A549 treated with RU486 at 1 μM for 4 hours (cell line): ENCODE measurements around the gene ADH1A. TPM values are rescaled to one million over a fixed set of nuclear protein-coding genes. Genes with fewer than 3 reads are reported as not detected.

Source experiments
- total RNA-seq: library from RNA; stranded (reverse); fragments of 200-300 nt; extraction: Qiagen RNA extraction; gene quantifications from 5 replicates; pipeline ENCODE4 v1.2.3, GENCODE V29; 2022; ENCODE audit warnings: low read depth

ADH1A gene
- not detected in 5 replicates for total RNA-seq

DNA sequence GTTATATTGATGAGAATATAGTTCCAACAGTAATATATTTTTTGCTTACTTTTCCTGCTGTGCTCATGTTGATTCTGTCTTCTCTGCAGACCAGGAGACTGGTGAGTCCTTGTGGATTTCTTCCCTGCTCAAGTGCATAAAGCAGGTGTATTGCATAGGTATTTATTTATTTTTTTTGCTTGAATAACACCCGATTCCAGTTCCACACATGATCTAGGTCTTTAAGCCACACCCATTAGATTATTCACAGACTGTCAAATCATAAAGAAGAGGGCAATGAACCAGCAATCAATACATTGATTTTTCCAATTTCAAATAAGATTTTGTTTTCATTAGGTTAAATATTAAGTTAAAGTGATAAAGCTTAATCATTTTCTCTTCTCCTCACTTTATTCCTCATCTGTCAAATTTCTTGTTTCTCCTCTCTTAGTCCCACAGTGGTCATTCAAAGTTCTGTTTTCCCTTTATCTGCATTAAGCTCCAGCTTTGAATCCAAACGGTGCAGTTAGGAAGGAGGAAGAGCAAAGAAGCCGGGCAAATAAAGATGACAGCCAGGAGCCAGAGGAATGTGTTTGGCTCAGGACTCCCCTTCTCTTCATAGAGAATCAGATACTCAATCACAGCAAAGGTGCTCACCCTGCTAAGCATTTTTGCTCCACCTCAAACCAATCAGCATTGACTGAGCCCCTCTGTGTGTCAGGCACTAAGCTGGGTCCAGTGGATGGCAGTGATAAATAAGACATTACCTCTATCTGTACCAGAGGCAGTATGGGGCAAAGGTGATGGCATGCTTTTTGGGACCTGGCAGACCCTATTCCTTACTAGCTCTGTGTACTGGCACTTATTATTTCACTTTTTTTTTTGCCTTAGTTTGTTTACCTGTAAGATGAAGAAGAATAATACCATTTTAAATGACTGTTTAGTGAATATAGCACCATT, at the start of gene ADH1A:
ADH1A (minus strand) TSS at position 138 of the 939 bp plus-strand sequence; CDS start at position 67, 71 bp downstream.

DNA sequence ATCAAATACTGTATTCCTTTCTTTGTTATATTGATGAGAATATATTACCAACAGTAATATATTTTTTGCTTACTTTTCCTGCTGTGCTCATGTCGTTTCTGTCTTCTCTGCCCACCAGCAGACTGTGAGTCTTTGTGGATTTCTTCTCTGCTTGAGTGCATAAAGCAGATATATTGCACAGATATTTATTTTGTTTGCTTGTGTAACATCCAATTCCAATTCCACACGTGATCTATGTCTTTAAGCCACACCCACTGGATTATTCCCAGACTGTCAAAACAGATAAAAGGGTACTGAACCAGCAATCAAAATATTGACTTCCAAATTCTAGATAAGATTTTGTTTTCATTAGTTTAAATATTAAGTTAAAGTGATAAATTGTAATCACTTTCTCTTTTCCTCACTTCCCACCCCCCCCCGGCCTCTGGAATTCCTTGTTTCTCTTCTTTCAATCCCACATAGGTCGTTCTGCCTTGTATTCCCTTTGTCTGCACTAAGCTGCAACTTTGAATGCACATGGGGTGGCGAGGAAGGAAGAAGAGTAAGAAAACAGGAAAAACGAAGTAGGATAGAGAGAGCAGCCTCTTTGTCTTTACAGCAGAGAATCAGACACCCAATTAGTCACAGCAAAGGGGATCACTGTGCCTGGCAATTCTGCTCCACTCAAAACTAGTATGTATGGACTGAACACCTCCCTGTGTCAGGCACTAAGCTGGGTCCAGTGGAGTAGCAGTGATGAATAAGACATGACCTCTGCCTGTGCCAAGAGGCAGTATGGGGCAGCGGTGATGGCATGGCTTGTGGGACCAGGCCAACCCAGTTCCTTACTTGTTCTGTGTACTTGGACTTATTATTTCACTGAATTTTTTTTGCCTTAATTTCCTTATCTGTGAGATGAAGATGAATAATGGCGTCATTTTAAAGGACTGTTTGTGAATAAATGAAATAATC, 30.7 kb upstream of the ADH1A start, which contains the start of gene ADH1B:
ADH1B (minus strand) TSS at position 161 of the 951 bp plus-strand sequence; CDS start at position 91, 70 bp downstream.

Other genes with a start within 250 kb of the ADH1A start
- 101 to 136 TPM (median 114 TPM) in 5 replicates for gene ADH5, start 202.2 kb downstream of the ADH1A start, total RNA-seq
- not detected in 5 replicates for gene ADH4, start 146.7 kb downstream of the ADH1A start, total RNA-seq
- 0.09 TPM in 1 of 5 replicates, not detected in the others for gene ADH6, start 71.7 kb downstream of the ADH1A start, total RNA-seq
- not detected in 5 replicates for gene ADH1B, start 30.4 kb upstream of the ADH1A start, total RNA-seq
- gene ADH1C, start 61.8 kb upstream of the ADH1A start, total RNA-seq, result 0.35 TPM in 1 of 5 replicates, not detected in the others
- not detected in 5 replicates for gene ADH7, start 144.4 kb upstream of the ADH1A start, total RNA-seq
- gene C4orf17, start 220.0 kb upstream of the ADH1A start, total RNA-seq, result not detected in 5 replicates